GM18498 (cell line): Measurements from ENCODE around the gene CD300LD.
"Not testable (repeated sequence)": the region's sequence is repeated elsewhere in the genome, so short reads cannot be mapped to it uniquely, and the experiment has no call there.

Experiments used
- ATAC-seq: cut with Tn5 transposase; IDR thresholded peaks from one replicate; pipeline ENCODE4 v1.9.1; 2021; ENCODE audit warnings: mild to moderate bottlenecking, moderate library complexity; ENCODE audit not compliant: unreplicated experiment

The CD300LD gene

GRCh38 chr17:74573635-74574034, 18.4 kb downstream of the CD300LD start:
- not testable (repeated sequence) for ATAC-seq

- no peak for ATAC-seq
These were observed 18.9 kb downstream of the CD300LD start for GRCh38 chr17:74573169-74573568.

- no peak for ATAC-seq
These were observed 20.3 kb downstream of the CD300LD start for GRCh38 chr17:74571621-74572270.

GRCh38 chr17:74569020-74570003, 22.8 kb downstream of the CD300LD start:
- ATAC-seq = no peak

- ATAC-seq = no peak
These were observed 23.8 kb downstream of the CD300LD start for GRCh38 chr17:74568106-74568873.

GRCh38 chr17:74567397-74567796, 24.7 kb downstream of the CD300LD start, which contains the start of gene CD300H:
Gene CD300H (minus strand): TSS chr17:74567509.
- ATAC-seq = no peak

- ATAC-seq = no peak
These were observed 25.8 kb downstream of the CD300LD start for GRCh38 chr17:74566132-74566753.

GRCh38 chr17:74565126-74565525, 27.0 kb downstream of the CD300LD start:
- no peak for ATAC-seq

- no peak for ATAC-seq
These were observed 28.7 kb downstream of the CD300LD start for GRCh38 chr17:74563358-74563757.

- no peak for ATAC-seq
These were observed 30.5 kb downstream of the CD300LD start for GRCh38 chr17:74561586-74561985.

- ATAC-seq = no peak
These were observed 33.1 kb downstream of the CD300LD start for GRCh38 chr17:74558882-74559519.

- not testable (repeated sequence) for ATAC-seq
These were observed 33.7 kb downstream of the CD300LD start for GRCh38 chr17:74558402-74558801.

- ATAC-seq = no peak
These were observed 36.6 kb downstream of the CD300LD start for GRCh38 chr17:74555427-74555940.

- no peak for ATAC-seq
These were observed 37.2 kb downstream of the CD300LD start for GRCh38 chr17:74554909-74555308.

- no peak for ATAC-seq
These were observed 40.0 kb downstream of the CD300LD start for GRCh38 chr17:74552037-74552436.

GRCh38 chr17:74550602-74551001, 41.5 kb downstream of the CD300LD start:
- ATAC-seq = no peak

GRCh38 chr17:74549343-74549742, 42.7 kb downstream of the CD300LD start:
- no peak for ATAC-seq

GRCh38 chr17:74547736-74548135, 44.3 kb downstream of the CD300LD start:
- ATAC-seq = no peak

GRCh38 chr17:74547264-74547663, 44.8 kb downstream of the CD300LD start:
- ATAC-seq = no peak

GRCh38 chr17:74546586-74546985, 45.5 kb downstream of the CD300LD start:
- ATAC-seq = no peak
